OCI-LY1 (cell line): ENCODE results near the gene PPEF1.

Experiments used
- CTCF ChIP-seq: fragments of 200-600 bp; sonication (generic), shearing (Covaris generic); IDR thresholded peaks from 2 replicates; pipeline ENCODE4 v1.5.1; 2017; ENCODE audit warnings: mild to moderate bottlenecking, antibody characterized with exemption, low read length, moderate library complexity, mixed read lengths
- EZH2 ChIP-seq: fragments of 200-600 bp; sonication (generic), shearing (Covaris generic); IDR thresholded peaks from 2 replicates; pipeline ENCODE4 v1.8.0; 2017; ENCODE audit warnings: borderline replicate concordance, mixed run types, mild to moderate bottlenecking, antibody characterized with exemption, low read length, moderate library complexity, mixed read lengths

- TF ChIP-seq EZH2 (no peak), CTCF (no peak)
Observed at GRCh38 chrX:18691431-18691830, 16.0 kb upstream of the PPEF1 start.
